IPS DF 19.7 (cell line): ENCODE measurements around the gene CSF1R.

ENCODE experiments used
- DNase-seq: peaks from one replicate; pipeline ENCODE4 v3.0.0-alpha.2; 2013; ENCODE audit warnings: low read depth, low spot score

CSF1R gene

GRCh38 chr5:150120617-150121447, 34.5 kb upstream of the CSF1R start:
- no peak for DNase-seq

- DNase-seq = no peak
Measured at GRCh38 chr5:150120062-150120441, 33.7 kb upstream of the CSF1R start.

- DNase-seq = no peak
Measured at GRCh38 chr5:150119421-150120061, 33.2 kb upstream of the CSF1R start.

- DNase-seq = no peak
Measured at GRCh38 chr5:150118561-150119229, 32.3 kb upstream of the CSF1R start.

GRCh38 chr5:150117945-150118560, 31.7 kb upstream of the CSF1R start:
- no peak for DNase-seq

- no peak for DNase-seq
Measured at GRCh38 chr5:150116667-150117400, 30.5 kb upstream of the CSF1R start.

- no peak for DNase-seq
Measured at GRCh38 chr5:150114773-150115408, 28.5 kb upstream of the CSF1R start.

- no peak for DNase-seq
Measured at GRCh38 chr5:150114102-150114641, 27.8 kb upstream of the CSF1R start.

GRCh38 chr5:150113047-150113744, 26.8 kb upstream of the CSF1R start:
- DNase-seq = no peak

- no peak for DNase-seq
Measured at GRCh38 chr5:150112201-150113046, 26.1 kb upstream of the CSF1R start.

- no peak for DNase-seq
Measured at GRCh38 chr5:150111122-150111521, 24.8 kb upstream of the CSF1R start.

GRCh38 chr5:150109921-150110320, 23.6 kb upstream of the CSF1R start:
- DNase-seq = no peak

- DNase-seq = no peak
Measured at GRCh38 chr5:150108711-150109514, 22.6 kb upstream of the CSF1R start.

- DNase-seq = no peak
Measured at GRCh38 chr5:150107909-150108447, 21.6 kb upstream of the CSF1R start.

GRCh38 chr5:150106674-150107426, 20.5 kb upstream of the CSF1R start:
- no peak for DNase-seq

GRCh38 chr5:150105928-150106615, 19.7 kb upstream of the CSF1R start:
- no peak for DNase-seq

GRCh38 chr5:150104550-150104870, 18.2 kb upstream of the CSF1R start:
- DNase-seq = no peak
